Measurements from ENCODE around the gene NFATC1.

- TF ChIP-seq CTCF (IDR thresholded peaks at IDR 0.05; ENCODE audit: low read depth, low read length) (no peak), EZH2phosphoT487 (IDR thresholded peaks at IDR 0.05; ENCODE audit: low read depth) (no peak)
These were observed 102.9 kb downstream of the NFATC1 start for GRCh38 chr18:79498662-79499061.

All from OCI-LY3 (cell line).